Prostate gland (tissue), 2 donors: ENCODE results near the gene GREB1. TPM values are rescaled to one million over a fixed set of nuclear protein-coding genes. Genes with fewer than 3 reads are reported as not detected.

ENCODE experiments used
- DNase-seq: peaks from one replicate; pipeline ENCODE4 v3.0.0-alpha.2; 2019; ENCODE audit warnings: low spot score
- H3K27ac ChIP-seq, 2 donors: fragments of 200-600 bp; sonication (generic); 2 replicates each; pipeline ENCODE4 v1.5.1; 2017 to 2019
- H3K27me3 ChIP-seq: fragments of 200-600 bp; sonication (generic); replicated peaks from 2 replicates; pipeline ENCODE4 v1.5.1; 2019; ENCODE audit not compliant: insufficient read depth
- H3K36me3 ChIP-seq, 2 donors: fragments of 200-600 bp; sonication (generic); 1 replicate in 1 of 2; 2 replicates in 1 of 2; pipeline versions ENCODE4 v1.5.1 to v1.8.1; 2017 to 2019
- H3K4me1 ChIP-seq: fragments of 200-600 bp; sonication (generic); replicated peaks from 2 replicates; pipeline ENCODE4 v1.5.1; 2019
- H3K4me3 ChIP-seq, 2 donors: fragments of 200-600 bp; sonication (generic); 2 replicates each; pipeline ENCODE4 v1.5.1; 2017 to 2019
- H3K9me3 ChIP-seq: fragments of 200-600 bp; sonication (generic); 2 replicates; pipeline ENCODE4 v1.5.1; 2017
- POLR2A ChIP-seq: fragments of 450-650 bp; IDR thresholded peaks from one replicate; pipeline ENCODE4 v1.6.1; 2016; ENCODE audit warnings: antibody characterized with exemption, mild to moderate bottlenecking
- POLR2AphosphoS5 ChIP-seq: sonication (generic); formaldehyde crosslinking; IDR thresholded peaks from one replicate; pipeline ENCODE4 v1.6.1; 2017; ENCODE audit warnings: antibody characterized with exemption
- WGBS: methylation state at CpG from one replicate; pipeline ENCODE4 v1.1.5; 2018; 5-methylcytosine and 5-hydroxymethylcytosine counted together
- intact Hi-C: fragments of 100-400 bp; cut with DNase I; formaldehyde crosslinking; loops from one replicate; pipeline ENCODE4 v1.14.2; 2022
- total RNA-seq, 2 donors: library from RNA; depleted of rRNA; stranded (reverse); fragments of >200 nt; gene quantifications; one replicate each; pipeline ENCODE4 v1.1.0, GENCODE V29; 2016
- TF ChIP-seq, protein P1 (sequence below), 4 experiments: fragments of 200-600 bp in 2 of 4; fragments of 450-650 bp in 2 of 4; sonication (generic) in 2 of 4; IDR thresholded peaks; 1 replicate in 3 of 4; 2 replicates in 1 of 4; pipeline ENCODE4 v1.5.1; 2016 to 2019; ENCODE audit warnings: antibody characterized with exemption in 4 of 4, mild to moderate bottlenecking in 2 of 4, moderate library complexity in 2 of 4

The GREB1 gene
- total RNA-seq, 2 donors from 2014 or later: 224 to 392 TPM

DNA sequence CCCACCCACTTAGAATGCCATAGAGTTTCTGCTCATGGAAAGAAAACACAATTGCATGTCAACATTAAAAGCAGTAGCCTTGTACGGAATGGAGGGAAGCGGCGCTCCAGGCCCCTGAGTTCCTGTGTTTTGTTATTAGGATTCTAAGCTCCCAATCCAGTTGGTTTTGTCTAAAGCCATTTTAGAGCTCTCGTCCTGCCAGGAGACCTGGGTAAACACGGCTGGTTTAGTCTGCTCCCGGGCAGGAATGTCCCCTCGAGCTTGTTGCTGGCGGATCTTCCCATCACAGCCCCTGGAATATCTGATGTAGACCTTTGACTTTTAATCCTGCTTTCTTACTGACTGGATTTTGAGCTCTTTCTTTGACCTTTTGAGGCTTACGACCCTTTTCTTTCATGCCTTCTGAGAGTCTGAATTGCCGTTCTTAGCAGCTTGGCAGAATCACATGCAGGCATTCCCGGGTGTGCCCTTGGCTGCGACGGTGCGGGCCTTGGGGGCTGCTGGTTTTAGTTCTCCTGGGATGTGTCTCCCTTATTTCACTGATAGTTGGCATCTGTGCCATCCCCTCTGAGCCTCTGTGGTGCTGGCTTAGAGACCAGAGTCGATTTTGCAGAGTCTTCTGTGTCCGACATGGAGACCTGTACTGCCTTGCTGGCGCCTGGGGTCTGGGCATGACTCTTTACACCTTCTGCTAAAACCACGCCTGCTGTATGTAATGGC lies 25.4 kb downstream of the GREB1 start:
- Histone ChIP-seq H3K27ac (peak overlapping the region; percentile 76 to 80), H3K4me3 (peak overlapping the region in 1 of 2 donors; percentile 20), H3K27me3 (no peaks in the 10 kb centered on the region), H3K4me1 (peaks cover 13% of the 10 kb centered on the region), H3K9me3 (no peaks in the 10 kb centered on the region), H3K36me3 (no peaks in the 10 kb centered on the region)
- intact Hi-C loops: no loop called here
- TF ChIP-seq, protein P1, sequence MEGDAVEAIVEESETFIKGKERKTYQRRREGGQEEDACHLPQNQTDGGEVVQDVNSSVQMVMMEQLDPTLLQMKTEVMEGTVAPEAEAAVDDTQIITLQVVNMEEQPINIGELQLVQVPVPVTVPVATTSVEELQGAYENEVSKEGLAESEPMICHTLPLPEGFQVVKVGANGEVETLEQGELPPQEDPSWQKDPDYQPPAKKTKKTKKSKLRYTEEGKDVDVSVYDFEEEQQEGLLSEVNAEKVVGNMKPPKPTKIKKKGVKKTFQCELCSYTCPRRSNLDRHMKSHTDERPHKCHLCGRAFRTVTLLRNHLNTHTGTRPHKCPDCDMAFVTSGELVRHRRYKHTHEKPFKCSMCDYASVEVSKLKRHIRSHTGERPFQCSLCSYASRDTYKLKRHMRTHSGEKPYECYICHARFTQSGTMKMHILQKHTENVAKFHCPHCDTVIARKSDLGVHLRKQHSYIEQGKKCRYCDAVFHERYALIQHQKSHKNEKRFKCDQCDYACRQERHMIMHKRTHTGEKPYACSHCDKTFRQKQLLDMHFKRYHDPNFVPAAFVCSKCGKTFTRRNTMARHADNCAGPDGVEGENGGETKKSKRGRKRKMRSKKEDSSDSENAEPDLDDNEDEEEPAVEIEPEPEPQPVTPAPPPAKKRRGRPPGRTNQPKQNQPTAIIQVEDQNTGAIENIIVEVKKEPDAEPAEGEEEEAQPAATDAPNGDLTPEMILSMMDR (IDR thresholded peaks at IDR 0.05): no peak
- TF ChIP-seq POLR2AphosphoS5: no peak
- no peak for TF ChIP-seq POLR2A
- 83% methylated on average over 18 of the region's 18 CpGs for WGBS
- no peak for DNase-seq

DNA sequence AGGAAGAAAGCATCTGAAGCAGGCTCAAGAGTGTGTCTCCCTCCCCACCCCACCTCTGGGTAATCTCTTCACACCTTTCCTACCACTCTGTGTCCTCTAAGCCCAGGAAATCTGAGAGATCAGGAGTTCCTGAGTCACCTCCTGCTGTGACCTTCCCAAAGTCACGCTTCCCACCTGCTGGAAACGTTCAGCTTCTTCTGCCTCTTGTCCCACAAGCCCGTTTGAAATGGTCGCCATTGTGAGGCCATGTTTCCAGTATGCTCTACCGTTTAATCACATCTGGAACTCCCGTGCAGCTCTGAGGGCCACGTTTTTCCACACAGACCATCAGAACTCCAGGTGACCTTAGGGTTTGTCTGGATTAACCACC lies 25.9 kb downstream of the GREB1 start:
- Histone ChIP-seq H3K27me3 (no peaks in the 10 kb centered on the region), H3K27ac (peak overlapping the region; percentile 76 to 80), H3K4me3 (no peak overlapping the region), H3K4me1 (peaks cover 13% of the 10 kb centered on the region), H3K9me3 (no peaks in the 10 kb centered on the region), H3K36me3 (no peaks in the 10 kb centered on the region)
- WGBS: 91% methylated on average over 7 of the region's 7 CpGs
- TF ChIP-seq POLR2A (no peak), POLR2AphosphoS5 (no peak)
- TF ChIP-seq, protein P1 (IDR thresholded peaks at IDR 0.05): no peak
- DNase-seq: no peak
- intact Hi-C loops: no loop called here

DNA sequence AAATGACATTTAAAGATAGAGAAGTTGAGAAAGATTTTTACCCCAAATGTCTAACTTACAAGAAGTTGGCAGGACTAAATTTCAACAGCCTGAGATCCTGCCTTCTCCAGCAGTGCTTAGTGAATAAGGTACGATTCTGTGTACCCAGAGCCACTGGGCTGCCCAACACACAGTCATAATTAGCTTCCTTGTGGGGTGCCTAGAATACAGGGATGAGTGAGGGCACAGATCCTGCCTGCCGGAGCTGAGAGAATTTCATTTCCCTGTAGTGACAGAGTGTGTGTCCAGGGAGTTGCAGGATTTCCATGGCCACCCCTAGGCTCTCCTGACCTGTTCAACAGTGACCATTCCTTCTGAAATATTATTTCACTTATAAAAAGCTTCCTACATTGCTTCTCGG lies 27.0 kb downstream of the GREB1 start:
- Histone ChIP-seq H3K4me1 (peaks cover 13% of the 10 kb centered on the region), H3K36me3 (peaks cover 0 to 6% of the 10 kb centered on the region in 2 donors), H3K27me3 (no peaks in the 10 kb centered on the region), H3K4me3 (no peak overlapping the region), H3K9me3 (no peaks in the 10 kb centered on the region), H3K27ac (peak overlapping the region in 1 of 2 donors; percentile 80)
- intact Hi-C loops: no loop called here
- DNase-seq: no peak
- no peak for TF ChIP-seq POLR2AphosphoS5
- TF ChIP-seq, protein P1 (IDR thresholded peaks at IDR 0.05): no peak
- WGBS: 91% methylated on average over 3 of the region's 3 CpGs

DNA sequence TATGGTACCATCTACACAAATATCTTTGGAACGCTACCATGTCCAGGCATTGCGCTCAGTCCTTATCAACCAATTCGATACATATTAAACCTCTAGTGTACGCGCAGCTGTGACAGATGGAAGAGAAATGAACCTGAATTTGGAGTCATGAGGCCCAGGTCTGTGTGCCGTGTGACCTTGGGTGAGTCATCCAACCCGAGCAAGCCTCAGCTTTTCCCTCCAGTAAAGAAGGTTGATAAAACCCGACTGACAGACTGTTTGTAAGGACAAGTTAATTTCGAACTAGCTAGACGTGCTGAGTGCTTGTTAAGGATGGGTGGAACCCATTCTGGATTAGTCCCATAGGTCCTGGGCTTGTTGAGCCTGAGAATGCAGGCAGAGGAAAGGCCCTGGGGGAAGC lies 28.2 kb downstream of the GREB1 start:
- peaks cover 13% of the 10 kb centered on the region for H3K4me1 ChIP-seq
- no peak overlapping the region for H3K4me3 ChIP-seq
- H3K27me3 ChIP-seq: no peaks in the 10 kb centered on the region
- DNase-seq: no peak
- H3K9me3 ChIP-seq: no peaks in the 10 kb centered on the region
- intact Hi-C loops: no loop called here
- H3K36me3 ChIP-seq: peaks cover 5 to 6% of the 10 kb centered on the region in 2 donors
- peak overlapping the region in 1 of 2 donors; percentile 24 for H3K27ac ChIP-seq
- 88% methylated on average over 10 of the region's 10 CpGs for WGBS
- TF ChIP-seq, protein P1 (IDR thresholded peaks at IDR 0.05): no peak
- TF ChIP-seq POLR2A: no peak

DNA sequence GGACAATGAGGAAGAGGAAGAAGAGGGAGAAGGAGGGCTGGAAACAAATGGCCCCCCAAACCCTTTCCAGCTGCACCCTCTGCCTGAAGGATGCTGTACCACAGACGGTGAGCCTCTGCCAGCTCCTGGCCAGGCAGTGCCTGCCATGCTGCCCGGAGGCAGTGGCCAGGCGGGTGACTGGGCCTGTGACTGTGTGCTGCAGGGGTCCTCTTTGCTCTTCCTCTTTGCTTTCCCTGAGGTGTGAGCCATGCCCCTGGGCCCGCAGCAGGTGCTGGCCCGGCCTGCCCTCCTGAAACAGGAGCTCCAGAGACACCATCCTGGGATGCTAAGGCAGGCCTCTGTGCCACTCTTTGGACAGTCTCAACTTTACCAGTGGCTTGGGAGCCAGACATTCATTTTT lies 28.6 kb downstream of the GREB1 start:
- no peaks in the 10 kb centered on the region for H3K27me3 ChIP-seq
- no peak for DNase-seq
- intact Hi-C loops: no loop called here
- peaks cover 13% of the 10 kb centered on the region for H3K4me1 ChIP-seq
- WGBS: 100% methylated on average over 5 of the region's 5 CpGs
- H3K9me3 ChIP-seq: no peaks in the 10 kb centered on the region
- TF ChIP-seq, protein P1 (IDR thresholded peaks at IDR 0.05): no peak
- TF ChIP-seq POLR2A: no peak
- no peak for TF ChIP-seq POLR2AphosphoS5
- H3K36me3 ChIP-seq: peaks cover 5 to 6% of the 10 kb centered on the region in 2 donors
- H3K4me3 ChIP-seq: no peak overlapping the region
- H3K27ac ChIP-seq: no peak overlapping the region
